Tibial artery (tissue), 4 donors: ENCODE data around the gene SNX9.

Experiments
- DNase-seq, 2 donors: peaks; one replicate each; pipeline ENCODE4 v3.0.0-alpha.2; 2019
- H3K27ac ChIP-seq, 2 donors: fragments of 200-600 bp; sonication (generic) in 1 of 2; 1 replicate in 1 of 2; 2 replicates in 1 of 2; pipeline ENCODE4 v1.5.1; 2018 to 2019; ENCODE audit warnings: mild to moderate bottlenecking in 1 of 2
- H3K27me3 ChIP-seq, 2 donors: fragments of 200-600 bp; sonication (generic) in 1 of 2; one replicate each; pipeline versions ENCODE4 v1.5.1 to v1.6.0; 2016 to 2019
- H3K36me3 ChIP-seq, 3 donors: fragments of 200-600 bp; sonication (generic) in 2 of 3; one replicate each; pipeline ENCODE4 v1.5.1; 2016 to 2019; ENCODE audit warnings: mild to moderate bottlenecking in 2 of 3
- H3K4me1 ChIP-seq, 4 donors: fragments of 200-600 bp; sonication (generic) in 2 of 4; 1 replicate in 3 of 4; 2 replicates in 1 of 4; pipeline ENCODE4 v1.5.1; 2016 to 2019
- H3K4me3 ChIP-seq, 2 donors: fragments of 200-600 bp; sonication (generic) in 1 of 2; 1 replicate in 1 of 2; 2 replicates in 1 of 2; pipeline ENCODE4 v1.5.1; 2018 to 2019; ENCODE audit warnings: mild to moderate bottlenecking in 2 of 2
- H3K9me3 ChIP-seq, 3 donors: fragments of 200-600 bp; sonication (generic) in 1 of 3; one replicate each; pipeline ENCODE4 v1.5.1; 2016 to 2019
- CTCF ChIP-seq, 2 experiments: fragments of 200-600 bp in 1 of 2; fragments of 450-650 bp in 1 of 2; IDR thresholded peaks; one replicate each; pipeline ENCODE4 v1.5.1; 2017 to 2019; ENCODE audit warnings: antibody characterized with exemption in 2 of 2, mild to moderate bottlenecking in 1 of 2, moderate library complexity in 1 of 2
- intact Hi-C: fragments of 100-400 bp; cut with DNase I; formaldehyde crosslinking; loops from one replicate; pipeline ENCODE4 v1.15.0; 2023; ENCODE audit warnings: low total_unique reads

The SNX9 gene

GRCh38 chr6:157864185-157864761 lies 41.2 kb downstream of the SNX9 start:
- Histone ChIP-seq H3K27ac (no peak overlapping the region), H3K9me3 (no peaks in the 10 kb centered on the region), H3K4me3 (no peak overlapping the region), H3K36me3 (peaks cover 0 to 7% (median 7%) of the 10 kb centered on the region in 3 donors), H3K4me1 (peaks cover 0 to 74% (median 17%) of the 10 kb centered on the region in 4 donors), H3K27me3 (no peaks in the 10 kb centered on the region)
- no peak for DNase-seq
- TF ChIP-seq CTCF (IDR thresholded peaks at IDR 0.05) = no peak
- intact Hi-C loops = no loop called here

- Histone ChIP-seq H3K36me3 (peaks cover 2 to 17% (median 17%) of the 10 kb centered on the region in 3 donors), H3K27ac (no peak overlapping the region), H3K4me3 (no peak overlapping the region), H3K4me1 (peaks cover 0 to 64% (median 15%) of the 10 kb centered on the region in 4 donors), H3K9me3 (no peaks in the 10 kb centered on the region), H3K27me3 (no peaks in the 10 kb centered on the region)
- no peak for TF ChIP-seq CTCF (IDR thresholded peaks at IDR 0.05)
- intact Hi-C loops = no loop called here
- DNase-seq = no peak
Observed at GRCh38 chr6:157865249-157865648, 42.2 kb downstream of the SNX9 start.

GRCh38 chr6:157867155-157867559 lies 44.1 kb downstream of the SNX9 start:
- intact Hi-C loops = no loop called here
- Histone ChIP-seq H3K36me3 (peaks cover 4 to 25% (median 20%) of the 10 kb centered on the region in 3 donors), H3K4me3 (no peak overlapping the region), H3K9me3 (no peaks in the 10 kb centered on the region), H3K27me3 (no peaks in the 10 kb centered on the region), H3K4me1 (peaks cover 0 to 45% (median 6%) of the 10 kb centered on the region in 4 donors), H3K27ac (no peak overlapping the region)
- DNase-seq = no peak
- TF ChIP-seq CTCF (IDR thresholded peaks at IDR 0.05) = no peak

GRCh38 chr6:157867981-157868380 lies 44.9 kb downstream of the SNX9 start:
- Histone ChIP-seq H3K4me3 (no peak overlapping the region), H3K36me3 (peaks cover 4 to 30% (median 25%) of the 10 kb centered on the region in 3 donors), H3K27ac (no peak overlapping the region), H3K4me1 (peaks cover 0 to 37% (median 8%) of the 10 kb centered on the region in 4 donors), H3K27me3 (no peaks in the 10 kb centered on the region), H3K9me3 (no peaks in the 10 kb centered on the region)
- intact Hi-C loops = no loop called here
- no peak for DNase-seq
- TF ChIP-seq CTCF (IDR thresholded peaks at IDR 0.05) = no peak

GRCh38 chr6:157868835-157869234 lies 45.8 kb downstream of the SNX9 start:
- no peak for TF ChIP-seq CTCF (IDR thresholded peaks at IDR 0.05)
- Histone ChIP-seq H3K4me1 (peaks cover 0 to 31% (median 8%) of the 10 kb centered on the region in 4 donors), H3K9me3 (no peaks in the 10 kb centered on the region), H3K27ac (no peak overlapping the region), H3K4me3 (no peak overlapping the region), H3K36me3 (peaks cover 4 to 30% (median 25%) of the 10 kb centered on the region in 3 donors), H3K27me3 (no peaks in the 10 kb centered on the region)
- intact Hi-C loops = no loop called here
- no peak for DNase-seq
